Measurements from ENCODE around the gene NUFIP2.
"Not testable (repeated sequence)": the region's sequence is repeated elsewhere in the genome, so short reads cannot be mapped to it uniquely, and the experiment has no call there.

Gene NUFIP2

DNA sequence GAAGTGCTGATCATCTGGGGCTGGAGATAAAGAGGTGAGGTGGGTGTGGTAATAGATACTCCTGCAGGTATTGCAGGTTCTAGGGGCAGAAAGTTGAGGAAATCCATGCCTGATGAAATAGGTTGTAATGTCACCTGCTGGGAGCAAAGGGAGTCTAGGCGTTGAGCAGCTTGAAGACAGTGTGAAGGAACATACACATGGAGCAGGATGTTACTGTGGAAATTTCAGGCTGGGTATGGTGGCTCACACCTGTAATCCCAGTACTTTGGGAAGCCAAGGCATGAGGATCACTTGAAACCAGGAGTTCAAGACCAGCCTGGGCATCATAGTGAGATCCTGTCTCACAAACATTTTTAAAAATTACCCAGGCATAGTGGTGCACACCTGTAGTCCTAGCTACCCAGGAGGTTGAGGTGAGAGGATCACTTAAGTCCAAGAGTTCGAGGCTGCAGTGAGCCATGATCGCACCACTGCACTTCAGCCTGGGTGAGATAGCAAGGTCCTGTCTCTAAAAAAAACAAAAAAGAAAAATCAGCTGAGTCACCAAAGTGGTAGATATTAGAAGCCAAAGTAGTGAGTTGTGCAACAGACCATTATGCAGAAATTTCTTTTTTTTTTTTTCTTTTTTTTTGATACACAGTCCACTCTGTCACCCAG is 56.3 kb downstream of the NUFIP2 start:
- no peak for DNase-seq (ENCODE audit: low read depth)

GRCh38 chr17:29235904-29236303 is 58.0 kb downstream of the NUFIP2 start:
- DNase-seq (ENCODE audit: low read depth) = no peak

- DNase-seq (ENCODE audit: low read depth) = not testable (repeated sequence)
Measured at GRCh38 chr17:29234972-29235371, 59.0 kb downstream of the NUFIP2 start.

GRCh38 chr17:29233301-29233700 is 60.6 kb downstream of the NUFIP2 start:
- no peak for DNase-seq (ENCODE audit: low read depth)

- DNase-seq (ENCODE audit: low read depth) = no peak
Measured at GRCh38 chr17:29225396-29225795, 68.6 kb downstream of the NUFIP2 start.

GRCh38 chr17:29221338-29221737 is 72.6 kb downstream of the NUFIP2 start:
- not testable (repeated sequence) for DNase-seq (ENCODE audit: low read depth)

- peak; percentile 32 for DNase-seq (ENCODE audit: low read depth)
Measured at GRCh38 chr17:29219378-29220047, 74.4 kb downstream of the NUFIP2 start.

DNA sequence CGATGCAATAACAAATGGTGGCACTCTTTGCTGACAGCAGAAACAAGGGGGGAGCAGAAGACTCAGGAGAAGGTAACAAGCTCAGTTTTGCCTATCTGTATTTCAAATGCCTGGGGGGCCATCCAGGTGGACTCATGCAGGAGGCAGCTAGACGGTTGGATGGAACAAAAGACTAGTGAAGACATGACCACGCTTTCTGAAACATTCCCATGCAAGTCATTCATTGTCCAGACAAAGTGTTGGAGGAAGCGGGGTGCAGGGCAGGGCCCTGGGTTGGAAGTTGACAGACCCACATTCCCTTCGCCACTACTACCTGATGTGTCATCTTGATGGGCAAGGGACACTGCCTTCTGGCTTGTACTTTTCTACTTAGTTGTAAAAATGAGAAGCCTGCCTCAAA is 77.1 kb downstream of the NUFIP2 start:
- DNase-seq (ENCODE audit: low read depth) = no peak

DNA sequence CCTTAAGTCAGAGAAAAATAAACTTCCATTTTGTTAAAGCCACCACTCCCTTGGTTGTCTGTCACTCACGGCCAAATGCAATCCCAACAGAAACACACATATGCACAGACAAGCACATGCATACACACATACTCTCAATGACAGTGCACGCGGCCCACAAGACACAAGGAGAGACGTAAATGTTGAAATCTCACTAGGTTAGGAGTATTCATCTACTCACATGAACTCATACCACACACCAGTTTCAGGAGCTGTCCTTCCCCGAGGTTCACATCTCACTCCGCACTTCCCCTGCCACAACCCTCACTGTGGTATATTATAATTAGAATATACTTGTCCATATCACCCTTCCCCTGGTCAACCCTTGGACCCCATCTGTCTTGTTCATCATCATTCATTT is 77.8 kb downstream of the NUFIP2 start:
- DNase-seq (ENCODE audit: low read depth) = no peak

DNA sequence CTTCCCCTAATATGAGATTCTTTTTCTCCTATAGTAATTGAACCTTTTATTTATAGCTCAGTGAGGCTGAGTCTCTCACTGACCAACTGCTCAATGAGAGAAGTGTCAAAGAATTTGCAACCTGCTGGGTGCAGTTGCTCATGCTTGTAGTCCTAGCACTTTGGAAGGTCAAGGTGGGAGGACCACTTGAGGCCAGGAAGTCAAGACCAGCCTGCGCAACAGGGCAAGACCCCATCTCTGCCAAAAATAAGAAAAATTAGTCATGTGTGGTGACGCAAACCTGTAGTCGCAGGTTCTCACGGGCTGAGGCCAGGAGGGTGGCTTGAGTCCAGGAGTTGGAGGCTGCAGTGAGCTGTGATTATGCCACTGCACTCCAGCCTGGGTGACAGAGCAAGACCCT is 78.2 kb downstream of the NUFIP2 start:
- no peak for DNase-seq (ENCODE audit: low read depth)

DNA sequence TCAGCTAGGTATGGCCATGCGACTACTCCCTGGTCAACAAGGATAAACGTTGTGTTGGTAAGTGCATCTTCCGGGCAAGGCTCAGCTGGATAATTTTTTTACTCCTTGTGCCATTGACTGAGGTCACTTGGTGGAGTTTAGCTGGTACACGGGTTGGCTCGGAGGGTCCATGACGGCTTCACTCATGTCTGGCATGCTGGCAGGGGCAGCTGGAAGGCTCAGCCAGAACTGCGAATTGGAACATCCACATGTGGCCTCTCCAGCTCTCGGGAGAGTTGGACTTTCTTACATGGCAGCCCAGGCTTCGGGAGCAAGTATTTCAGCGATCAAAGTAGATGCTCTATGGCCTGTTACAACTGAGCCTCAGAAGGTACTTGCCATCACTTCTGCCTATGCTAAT is 78.8 kb downstream of the NUFIP2 start:
- no peak for DNase-seq (ENCODE audit: low read depth)

DNA sequence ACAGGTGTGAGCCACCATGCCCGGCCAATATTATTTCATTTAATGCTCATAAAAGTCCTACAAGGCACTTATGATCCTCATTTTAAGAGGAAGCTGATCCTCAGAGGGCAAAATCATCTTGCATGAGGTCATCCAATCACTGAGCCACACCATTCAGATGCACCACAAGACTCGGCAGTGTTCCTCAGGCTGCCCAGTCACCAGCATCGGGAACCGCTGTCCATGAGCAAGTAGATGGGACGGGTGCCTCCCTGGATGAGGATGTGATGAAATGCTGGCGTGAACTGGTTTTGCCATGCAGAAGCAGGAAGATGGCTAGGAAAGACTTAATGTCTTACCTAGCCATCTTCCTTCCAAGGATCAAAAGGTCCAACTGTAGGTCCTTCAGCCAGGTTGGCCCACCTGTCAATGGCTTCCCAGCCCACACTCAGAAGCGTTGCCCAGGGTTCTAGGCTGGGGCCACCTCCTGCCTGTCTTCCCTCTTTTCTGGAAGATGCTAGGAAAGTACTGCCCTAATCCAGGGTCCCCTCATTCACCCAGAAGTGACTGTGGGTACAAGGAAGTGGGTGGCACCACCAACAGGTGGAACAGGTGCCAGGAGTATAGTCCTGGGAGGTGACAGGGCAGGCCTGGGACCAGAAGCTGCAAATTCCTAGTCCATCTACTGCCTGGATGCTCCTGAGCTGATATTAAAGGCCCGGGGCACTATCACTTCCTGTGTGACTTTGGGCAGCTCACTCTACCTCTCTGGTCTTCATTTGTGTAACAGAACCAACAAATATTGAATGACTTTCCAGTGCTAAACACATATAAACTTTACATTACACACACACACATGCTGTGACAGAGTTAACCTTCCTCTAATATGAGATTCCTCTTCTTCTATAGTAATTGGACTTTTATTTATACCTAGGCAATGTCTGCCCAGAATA is 79.5 kb downstream of the NUFIP2 start:
- DNase-seq (ENCODE audit: low read depth) = no peak

DNA sequence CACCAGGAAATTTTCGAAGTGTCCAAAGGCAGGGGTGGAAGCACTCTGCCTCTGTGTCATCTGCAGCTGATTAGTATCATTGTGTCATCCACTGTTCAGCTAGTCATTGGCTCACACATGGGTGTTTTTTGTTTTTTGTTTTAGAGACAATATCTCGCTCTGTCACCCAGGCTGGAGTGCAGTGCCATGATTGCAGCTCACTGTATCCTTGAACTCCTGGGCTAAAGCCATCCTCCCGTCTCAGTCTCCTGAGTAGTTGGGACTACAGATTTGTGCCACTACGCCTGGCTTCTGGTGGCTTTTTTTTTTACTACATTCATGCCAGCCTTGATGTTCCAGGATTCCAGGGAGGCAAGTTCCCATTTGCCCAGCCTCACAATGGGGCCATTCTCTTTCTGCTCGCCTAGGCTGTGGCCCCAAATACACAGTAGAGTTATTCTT is 81.2 kb downstream of the NUFIP2 start:
- DNase-seq (ENCODE audit: low read depth) = peak; percentile 27

GRCh38 chr17:29212094-29212631 is 81.8 kb downstream of the NUFIP2 start:
- no peak for DNase-seq (ENCODE audit: low read depth)

DNA sequence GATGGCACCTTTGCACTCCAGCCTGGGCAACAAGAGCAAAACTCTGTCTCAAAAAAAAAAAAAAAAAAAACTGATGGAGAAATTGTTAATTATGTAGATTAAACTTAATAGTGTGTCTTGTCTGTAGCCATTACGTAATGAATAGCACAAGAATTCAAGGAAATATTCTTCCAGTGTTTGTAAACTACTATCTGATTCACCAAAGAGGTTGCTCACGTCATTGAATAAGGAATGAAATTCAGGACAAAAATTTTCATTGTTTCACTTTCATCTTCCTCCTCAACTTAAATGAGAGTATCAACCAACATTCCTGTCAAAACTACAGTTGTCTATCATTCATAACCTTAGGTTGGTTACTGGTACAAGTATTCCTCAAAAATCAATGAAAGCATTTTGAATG is 83.1 kb downstream of the NUFIP2 start:
- no peak for DNase-seq (ENCODE audit: low read depth)

GRCh38 chr17:29209073-29209472 is 84.9 kb downstream of the NUFIP2 start:
- no peak for DNase-seq (ENCODE audit: low read depth)

DNA sequence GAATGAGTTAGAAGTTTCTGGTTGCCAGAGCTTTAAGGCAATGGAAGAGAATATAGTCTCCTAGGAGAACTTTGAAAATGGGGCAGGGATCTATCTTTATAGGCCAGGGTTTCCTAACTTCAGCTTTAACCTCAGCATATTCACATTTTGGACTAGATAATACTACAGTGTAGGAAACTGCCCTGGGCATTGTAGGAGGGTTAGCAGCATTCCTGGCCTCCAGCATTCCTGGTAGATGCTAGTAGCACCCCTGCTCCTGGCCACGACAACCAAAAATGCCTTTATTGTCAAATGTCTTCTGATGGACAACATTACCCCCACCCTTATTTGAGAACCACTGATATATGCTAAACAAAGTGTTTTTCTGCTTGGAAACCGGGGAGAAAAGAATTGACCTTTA is 86.0 kb downstream of the NUFIP2 start:
- no peak for DNase-seq (ENCODE audit: low read depth)
